HG02852 (cell line): Measurements from ENCODE around the gene GPATCH2L.

Experiments used
- ATAC-seq: cut with Tn5 transposase; IDR thresholded peaks from one replicate; pipeline ENCODE4 v1.9.1; 2021; ENCODE audit warnings: mild to moderate bottlenecking, moderate library complexity; ENCODE audit not compliant: unreplicated experiment

GPATCH2L gene

DNA sequence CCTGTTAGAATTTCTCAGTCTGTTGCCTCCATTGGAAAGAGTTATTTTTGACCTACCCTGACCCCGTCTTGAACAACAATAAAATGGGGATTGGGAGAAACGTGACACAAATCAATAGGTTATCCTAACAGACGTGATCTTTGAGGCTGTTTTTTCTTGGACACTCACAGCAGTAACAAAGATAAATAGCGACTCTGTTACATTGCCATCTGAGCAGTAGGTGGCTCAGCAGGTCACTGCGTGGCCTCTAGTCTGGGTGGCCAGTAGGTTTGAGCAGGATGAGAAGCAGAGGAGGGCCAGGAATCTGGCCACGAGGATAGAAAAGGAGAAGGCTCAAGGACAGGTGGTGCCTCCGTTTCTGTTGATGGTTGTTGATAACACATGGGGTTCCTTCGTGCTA is 101.4 kb downstream of the GPATCH2L start:
- no peak for ATAC-seq

DNA sequence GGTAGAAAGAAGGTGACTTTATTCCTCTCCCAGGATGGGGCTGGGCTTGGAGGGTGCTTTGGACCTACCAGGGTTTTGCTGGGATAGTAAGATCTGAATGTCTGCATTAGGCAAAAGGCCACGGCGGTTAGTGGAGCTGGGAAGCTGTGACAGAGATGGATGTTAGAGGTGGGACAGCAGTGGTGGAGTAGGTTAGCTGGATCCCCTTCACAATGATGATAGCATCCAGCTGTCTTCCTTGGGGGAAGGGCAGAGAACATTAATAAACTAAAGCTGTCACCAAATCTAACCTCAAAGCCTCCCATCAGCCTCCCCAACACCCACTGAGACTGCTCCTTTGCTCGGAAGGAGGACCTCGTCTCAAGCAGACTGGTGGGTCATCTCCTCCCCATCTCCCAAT is 104.8 kb downstream of the GPATCH2L start:
- no peak for ATAC-seq

- ATAC-seq, result no peak
These were observed 105.5 kb downstream of the GPATCH2L start for GRCh38 chr14:76257111-76257803.

GRCh38 chr14:76257842-76258397 is 106.2 kb downstream of the GPATCH2L start:
- no peak for ATAC-seq

DNA sequence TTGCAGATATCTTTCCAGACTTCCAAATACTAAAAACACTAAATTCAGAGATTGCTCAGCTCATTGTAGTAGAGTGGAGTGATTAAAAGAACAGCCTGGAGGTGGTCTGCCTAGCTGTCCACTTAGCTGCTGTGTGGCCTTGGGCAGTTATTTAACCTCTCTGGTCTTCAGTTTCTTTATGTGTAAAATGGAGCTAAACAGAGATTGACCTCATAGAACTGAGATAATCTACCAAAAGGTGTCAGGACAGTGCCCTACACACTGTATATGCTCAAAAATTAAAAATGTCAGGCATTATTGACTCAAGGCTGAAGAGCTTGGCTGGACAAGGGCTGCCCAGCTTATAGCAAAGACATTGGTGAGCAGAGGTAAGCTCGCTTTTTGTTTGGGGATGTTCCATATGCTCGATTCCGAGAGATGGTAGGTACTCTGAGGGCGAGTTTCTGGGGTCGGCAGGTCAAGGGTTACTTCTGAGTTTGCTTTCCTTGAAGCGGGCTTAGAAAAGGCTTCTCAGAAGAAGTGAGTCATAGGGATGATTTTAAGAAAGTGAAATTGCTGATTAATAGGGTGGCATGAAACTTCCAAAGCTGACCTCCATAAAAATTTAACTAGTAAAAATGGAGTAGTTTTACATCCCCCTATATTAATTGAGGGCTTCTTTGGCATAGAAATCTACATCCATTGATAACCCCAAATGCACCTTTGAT is 107.5 kb downstream of the GPATCH2L start:
- no peak for ATAC-seq

DNA sequence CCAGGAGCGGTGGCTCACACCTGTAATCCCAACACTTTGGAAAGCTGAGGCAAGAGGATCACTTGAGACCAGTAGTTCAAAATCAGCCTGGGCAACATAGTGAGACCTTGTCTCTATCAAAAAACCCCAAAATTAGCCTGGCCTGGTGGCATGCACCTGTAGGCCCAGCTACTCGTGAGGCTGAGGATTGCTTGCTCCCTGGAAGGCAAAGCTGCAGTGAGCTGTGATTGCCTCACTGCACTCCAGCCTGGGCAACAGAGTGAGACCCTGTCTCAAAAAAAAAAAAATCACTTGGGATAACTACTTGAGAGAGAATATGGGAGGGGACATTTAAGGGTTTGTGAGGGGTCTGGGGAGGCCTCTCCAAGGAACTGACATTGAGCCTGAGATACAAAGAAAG is 109.0 kb downstream of the GPATCH2L start:
- ATAC-seq, result no peak

- no peak for ATAC-seq
These were observed 109.7 kb downstream of the GPATCH2L start for GRCh38 chr14:76261371-76261811.

GRCh38 chr14:76262641-76263040 is 110.9 kb downstream of the GPATCH2L start:
- ATAC-seq, result no peak
